ENCODE results near the gene ARHGDIG.
"Not testable (repeated sequence)": the region's sequence is repeated elsewhere in the genome, so short reads cannot be mapped to it uniquely, and the experiment has no call there.

Gene ARHGDIG

DNA sequence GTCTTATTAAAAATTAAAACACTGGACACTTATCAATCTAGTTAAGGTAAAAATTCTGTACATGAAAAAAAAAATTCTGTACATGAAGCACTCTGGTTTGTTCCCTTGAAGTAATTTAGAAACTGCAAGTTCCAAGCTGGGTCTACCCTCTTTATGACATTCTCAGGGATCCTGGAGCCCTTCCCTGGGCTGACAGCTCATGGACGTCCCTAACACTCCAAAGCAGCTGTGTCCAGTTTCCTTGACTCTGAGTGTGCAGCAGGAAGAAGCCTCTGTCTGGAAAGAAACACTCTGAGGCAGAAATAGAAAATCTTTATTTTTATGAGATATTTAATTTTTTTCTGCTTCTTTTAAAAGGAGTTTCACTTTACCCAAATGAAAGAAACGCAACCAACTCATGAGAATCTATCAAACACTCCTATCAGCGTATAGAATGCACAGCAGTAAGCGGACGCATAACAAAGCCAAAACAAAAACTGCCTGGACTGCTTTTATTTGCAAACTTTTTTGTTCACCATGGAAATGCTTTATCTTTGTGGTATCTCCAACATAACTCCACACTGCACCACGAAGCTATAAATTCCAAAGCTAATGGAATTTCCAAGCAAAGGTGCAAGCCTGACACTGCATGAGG lies 50.9 kb downstream of the ARHGDIG start:
- intact Hi-C loops (cut with micrococcal nuclease); H3K27me3 Mint-ChIP-seq; H3K9me3 Mint-ChIP-seq; H3K4me3 Mint-ChIP-seq: not testable (repeated sequence)
- Mint-ChIP-seq H3K27ac (peak overlapping the region; percentile 14), H3K36me3 (ENCODE audit: low read depth) (peaks cover 15% of the 10 kb centered on the region), H3K4me1 (ENCODE audit: low read depth) (peaks cover 75% of the 10 kb centered on the region)
